Measurements from ENCODE around the gene HOXC9.

- no peak for TF ChIP-seq CTCF (IDR thresholded peaks at IDR 0.05; ENCODE audit: borderline replicate concordance, extremely low read depth, low read length, poor library complexity, severe bottlenecking)
- TF ChIP-seq EZH2 (IDR thresholded peaks at IDR 0.05; ENCODE audit: borderline replicate concordance, low read depth, low read length, severe bottlenecking) = no peak
Observed at GRCh38 chr12:54008260-54008552, 8.2 kb downstream of the HOXC9 start.
